GM19452 (cell line): ENCODE results near the gene DNAJC11.
"Not testable (repeated sequence)": the region's sequence is repeated elsewhere in the genome, so short reads cannot be mapped to it uniquely, and the experiment has no call there.

Source experiments
- ATAC-seq: cut with Tn5 transposase; IDR thresholded peaks from one replicate; pipeline ENCODE4 v1.9.1; 2021; ENCODE audit not compliant: unreplicated experiment

Gene DNAJC11

DNA sequence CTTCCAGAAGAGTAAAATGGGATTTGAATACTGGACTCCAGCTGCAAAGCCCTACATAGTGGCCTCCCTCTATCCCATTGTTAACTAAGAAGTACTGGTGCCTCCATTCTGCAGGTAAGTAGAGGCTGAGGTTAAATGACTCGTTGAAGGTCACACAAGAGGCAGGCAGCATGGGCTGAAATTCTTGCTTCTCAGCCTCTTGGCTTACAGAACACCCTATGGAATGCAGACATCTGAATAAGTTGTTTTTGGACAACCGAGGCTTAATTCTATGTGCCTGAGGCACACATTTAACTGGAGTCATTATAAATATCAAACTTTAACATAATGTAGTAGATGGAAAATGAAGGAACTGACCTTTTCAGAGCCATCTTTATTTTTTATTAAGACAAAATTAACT lies 5.7 kb downstream of the DNAJC11 start:
- no peak for ATAC-seq

GRCh38 chr1:6694121-6694713 lies 7.4 kb downstream of the DNAJC11 start:
- ATAC-seq = no peak

GRCh38 chr1:6692956-6693355 lies 8.7 kb downstream of the DNAJC11 start:
- no peak for ATAC-seq

GRCh38 chr1:6691507-6691906 lies 10.1 kb downstream of the DNAJC11 start:
- no peak for ATAC-seq

GRCh38 chr1:6690186-6690585 lies 11.4 kb downstream of the DNAJC11 start:
- no peak for ATAC-seq

GRCh38 chr1:6688757-6689156 lies 12.9 kb downstream of the DNAJC11 start:
- ATAC-seq = no peak

DNA sequence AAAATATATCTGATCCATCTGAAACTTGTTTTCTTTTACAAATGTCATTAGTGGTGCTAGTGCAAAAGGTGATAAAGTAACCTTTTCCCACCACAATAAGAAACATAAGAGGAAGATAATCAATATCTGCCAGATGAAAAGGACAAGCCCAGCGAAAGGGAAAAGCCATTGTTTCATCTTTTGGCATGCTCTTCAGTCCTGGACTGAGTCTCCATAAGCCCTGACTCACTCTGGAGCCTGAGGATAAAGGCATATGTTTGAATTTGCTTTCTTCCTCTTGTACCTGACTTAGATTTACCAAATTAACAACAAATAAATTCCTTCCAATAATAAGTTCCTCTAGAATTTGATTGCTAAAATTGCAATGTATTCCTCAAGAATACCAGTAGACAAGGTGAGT lies 13.6 kb downstream of the DNAJC11 start:
- ATAC-seq = no peak

GRCh38 chr1:6686294-6686693 lies 15.3 kb downstream of the DNAJC11 start:
- no peak for ATAC-seq

DNA sequence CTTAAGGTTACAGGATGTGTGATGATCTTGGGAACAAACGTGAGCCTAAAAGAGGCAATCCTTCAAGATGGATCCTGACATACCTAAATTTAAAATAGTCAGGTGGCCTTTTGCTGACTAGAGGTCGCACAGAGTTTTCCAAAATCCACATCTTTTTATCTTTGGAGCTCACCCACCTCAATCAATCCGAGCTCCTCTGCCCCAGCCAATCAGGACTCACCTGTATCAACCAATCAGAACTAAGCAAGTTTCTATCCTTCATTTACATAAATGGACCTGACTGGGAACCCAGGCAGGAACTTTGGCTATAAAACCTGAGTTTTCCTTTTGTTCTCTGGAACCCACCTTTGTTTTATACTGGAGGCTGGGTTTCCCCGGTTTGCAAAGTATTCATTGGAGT lies 16.2 kb downstream of the DNAJC11 start:
- ATAC-seq = no peak

- no peak for ATAC-seq
These were observed 18.2 kb downstream of the DNAJC11 start for GRCh38 chr1:6683434-6683833.

GRCh38 chr1:6675941-6676340 lies 25.7 kb downstream of the DNAJC11 start:
- no peak for ATAC-seq

- no peak for ATAC-seq
These were observed 26.8 kb downstream of the DNAJC11 start for GRCh38 chr1:6674771-6675170.

DNA sequence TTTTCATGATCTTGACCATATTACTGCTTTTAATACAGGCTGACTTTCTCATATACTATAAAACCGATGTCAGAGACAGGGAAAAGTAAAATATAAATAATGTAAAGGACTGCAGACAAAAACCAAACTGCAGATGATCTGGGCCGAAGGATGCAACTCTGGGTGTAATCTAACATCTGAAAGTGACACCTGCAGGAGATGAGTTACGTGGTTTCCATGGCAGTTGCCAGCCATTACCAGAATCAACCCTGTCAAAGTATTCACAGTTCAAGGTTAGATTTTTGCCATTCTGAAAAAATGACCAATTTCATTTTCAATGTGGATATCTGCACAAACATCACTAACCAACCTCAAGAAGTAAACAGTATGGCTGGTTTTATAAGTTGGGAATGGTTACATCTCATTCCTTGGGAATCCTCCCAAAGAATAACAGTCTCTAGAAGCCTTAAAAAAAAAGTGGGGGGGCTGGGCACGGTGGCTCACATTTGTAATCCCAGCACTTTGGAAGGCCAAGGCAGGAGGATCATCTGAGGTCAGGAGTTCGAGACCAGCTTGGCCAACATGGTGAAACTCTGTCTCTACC lies 27.7 kb downstream of the DNAJC11 start:
- ATAC-seq = no peak

GRCh38 chr1:6672558-6672957 lies 29.1 kb downstream of the DNAJC11 start:
- ATAC-seq = no peak

GRCh38 chr1:6668503-6668902 lies 33.1 kb downstream of the DNAJC11 start:
- ATAC-seq = no peak

GRCh38 chr1:6667139-6667538 lies 34.5 kb downstream of the DNAJC11 start:
- no peak for ATAC-seq

DNA sequence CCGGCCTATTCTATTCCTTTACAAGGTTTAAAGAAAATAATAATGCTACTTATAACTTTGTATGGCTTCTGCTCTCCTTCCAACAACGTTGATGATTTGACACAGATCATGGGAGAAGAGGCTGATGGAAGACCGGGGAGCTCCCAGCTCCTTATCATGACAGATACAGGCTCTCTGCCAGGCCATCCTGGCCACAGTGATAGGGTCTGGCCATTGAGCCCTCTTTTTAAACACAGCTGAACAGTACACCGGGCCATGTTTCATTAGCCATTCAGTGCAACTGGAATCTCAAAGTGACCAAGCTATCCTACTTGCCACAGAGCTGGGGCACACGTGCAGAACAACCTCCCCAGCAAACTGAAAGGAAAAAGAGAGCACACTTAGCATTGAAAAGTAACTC lies 34.9 kb downstream of the DNAJC11 start:
- no peak for ATAC-seq

DNA sequence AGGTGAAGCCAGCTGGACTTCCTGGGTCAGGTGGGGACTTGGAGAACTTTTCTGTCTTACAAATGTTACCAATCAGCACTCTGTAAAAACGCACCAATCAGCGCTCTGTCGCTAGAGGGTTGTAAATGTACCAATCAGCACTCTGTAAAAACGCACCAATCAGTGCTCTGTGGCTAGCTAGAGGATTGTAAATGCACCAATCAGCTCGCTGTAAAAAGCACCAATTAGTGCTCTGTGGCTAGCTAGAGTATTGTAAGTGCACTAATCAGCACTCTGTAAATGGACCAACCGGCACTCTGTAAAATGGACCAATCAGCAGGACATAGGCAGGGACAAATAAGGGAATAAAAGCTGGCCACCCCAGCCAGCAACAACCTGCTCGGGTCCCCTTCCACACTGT lies 39.1 kb downstream of the DNAJC11 start:
- ATAC-seq = not testable (repeated sequence)

GRCh38 chr1:6660415-6661049 lies 41.1 kb downstream of the DNAJC11 start:
- no peak for ATAC-seq

- ATAC-seq = no peak
These were observed 43.1 kb downstream of the DNAJC11 start for GRCh38 chr1:6658359-6659060.

- no peak for ATAC-seq
These were observed 44.5 kb downstream of the DNAJC11 start for GRCh38 chr1:6657138-6657537.
